Neural cell (in vitro differentiated cells): ENCODE measurements around the gene COBLL1. TPM values are rescaled to one million over a fixed set of nuclear protein-coding genes. Genes with fewer than 3 reads are reported as not detected.

ENCODE experiments used
- H2AFZ ChIP-seq: fragments of 200-600, 300-800 bp; sonication (generic), shearing (Covaris generic); 2 replicates; pipeline ENCODE4 v1.6.0; 2014; ENCODE audit warnings: low read depth, mild to moderate bottlenecking, antibody characterized with exemption, low read length, moderate library complexity
- H3F3A ChIP-seq: fragments of 200-600 bp; shearing (Covaris generic); 2 replicates; pipeline ENCODE4 v1.6.1; 2016; ENCODE audit warnings: mild to moderate bottlenecking, moderate library complexity, mixed read lengths, antibody characterized with exemption, low read length; ENCODE audit not compliant: insufficient read depth, poor library complexity, severe bottlenecking
- H3K27ac ChIP-seq: fragments of 200-600, 300-800 bp; sonication (generic), shearing (Covaris generic); 2 replicates; pipeline ENCODE4 v1.5.1; 2014; ENCODE audit warnings: mild to moderate bottlenecking, low read length, moderate library complexity
- H3K27me3 ChIP-seq: fragments of 300-800, 200-600 bp; sonication (generic), shearing (Covaris generic); 2 replicates; pipeline ENCODE4 v1.6.0; 2014; ENCODE audit warnings: mild to moderate bottlenecking, low read depth, low read length, moderate library complexity; ENCODE audit not compliant: insufficient read depth
- H3K36me3 ChIP-seq: fragments of 300-800, 200-600 bp; sonication (generic), shearing (Covaris generic); 2 replicates; pipeline ENCODE4 v1.5.1; 2014; ENCODE audit warnings: mild to moderate bottlenecking, antibody characterized with exemption, low read length, moderate library complexity; ENCODE audit not compliant: insufficient read depth
- H3K4me2 ChIP-seq: fragments of 300-800, 200-600 bp; sonication (generic), shearing (Covaris generic); 2 replicates; pipeline ENCODE4 v1.6.0; 2014; ENCODE audit warnings: mild to moderate bottlenecking, low read length
- H3K4me3 ChIP-seq: fragments of 300-800, 200-600 bp; sonication (generic), shearing (Covaris generic); 2 replicates; pipeline ENCODE4 v1.5.1; 2014; ENCODE audit warnings: mild to moderate bottlenecking, low read length, moderate library complexity
- H3K79me2 ChIP-seq: fragments of 200-600 bp; shearing (Covaris generic); replicated peaks from 2 replicates; pipeline ENCODE4 v1.6.0; 2014; ENCODE audit warnings: mild to moderate bottlenecking, low read length, moderate library complexity; ENCODE audit not compliant: insufficient read depth
- H3K9ac ChIP-seq: fragments of 300-800, 200-600 bp; sonication (generic), shearing (Covaris generic); 2 replicates; pipeline ENCODE4 v1.6.1; 2016; ENCODE audit warnings: mild to moderate bottlenecking, low read length, mixed read lengths
- H3K9me2 ChIP-seq: fragments of 200-600 bp; shearing (Covaris generic); 2 replicates; pipeline ENCODE4 v1.6.1; 2016; ENCODE audit warnings: mild to moderate bottlenecking, low read length, mixed read lengths; ENCODE audit not compliant: insufficient read depth
- H3K9me3 ChIP-seq: fragments of 200-600, 300-800 bp; sonication (generic), shearing (Covaris generic); 2 replicates; pipeline ENCODE4 v1.6.1; 2016; ENCODE audit warnings: mild to moderate bottlenecking, mixed run types, low read length, moderate library complexity, mixed read lengths
- H4K20me1 ChIP-seq: fragments of 200-600 bp; shearing (Covaris generic); 2 replicates; pipeline ENCODE4 v1.6.1; 2016; ENCODE audit warnings: mild to moderate bottlenecking, mixed run types; ENCODE audit not compliant: insufficient read depth
- EP300 ChIP-seq: fragments of 450-650 bp; conservative IDR thresholded peaks from 2 replicates; pipeline ENCODE4 v1.6.1; 2014; ENCODE audit warnings: antibody characterized with exemption, mild to moderate bottlenecking, moderate library complexity; ENCODE audit not compliant: poor library complexity, severe bottlenecking
- EZH2 ChIP-seq: fragments of 200-600, 300-800 bp; shearing (Covaris generic), sonication (generic); IDR thresholded peaks from 2 replicates; pipeline ENCODE4 v1.6.1; 2014; ENCODE audit warnings: antibody characterized with exemption, low read length, borderline replicate concordance, mild to moderate bottlenecking; ENCODE audit not compliant: insufficient read depth, poor library complexity, severe bottlenecking
- MXI1 ChIP-seq: fragments of 450-650 bp; conservative IDR thresholded peaks from 2 replicates; pipeline ENCODE4 v1.6.1; 2014; ENCODE audit warnings: antibody characterized with exemption, mild to moderate bottlenecking; ENCODE audit not compliant: poor library complexity, severe bottlenecking
- POLR2AphosphoS5 ChIP-seq: IDR thresholded peaks from 2 replicates; pipeline ENCODE4 v1.6.1; 2012
- RAD21 ChIP-seq: fragments of 450-650 bp; conservative IDR thresholded peaks from 2 replicates; pipeline ENCODE4 v1.6.1; 2014; ENCODE audit warnings: antibody characterized with exemption, mild to moderate bottlenecking, moderate library complexity
- SMC3 ChIP-seq: fragments of 450-650 bp; conservative IDR thresholded peaks from 2 replicates; pipeline ENCODE4 v1.6.1; 2014; ENCODE audit warnings: antibody characterized with exemption, mild to moderate bottlenecking, moderate library complexity; ENCODE audit not compliant: poor library complexity
- TAF1 ChIP-seq: IDR thresholded peaks from 2 replicates; pipeline ENCODE4 v1.6.1; 2012; ENCODE audit warnings: low read depth
- polyA plus RNA-seq: library from polyadenylated mRNA; depleted of rRNA; stranded (reverse); fragments of >200 nt; gene quantifications from 2 replicates; pipeline ENCODE4 v1.2.3, GENCODE V29; 2014
- TF ChIP-seq, protein P1 (sequence below): fragments of 450-650 bp; IDR thresholded peaks from 2 replicates; pipeline ENCODE4 v1.5.1; 2014; ENCODE audit warnings: antibody characterized with exemption, mild to moderate bottlenecking, moderate library complexity; ENCODE audit not compliant: poor library complexity, severe bottlenecking
- TF ChIP-seq, protein P2 (sequence below): IDR thresholded peaks from 2 replicates; pipeline ENCODE4 v1.6.1; 2012; ENCODE audit warnings: borderline replicate concordance

COBLL1 gene
- polyA plus RNA-seq, 1 donor from 2014 or later, result 0.11 TPM

- H3K9me3 ChIP-seq, result no peaks in the 10 kb centered on the region
- H3K9ac ChIP-seq, result no peak overlapping the region
- H3F3A ChIP-seq, result no peaks in the 10 kb centered on the region
- no peaks in the 10 kb centered on the region for H3K27me3 ChIP-seq
- TF ChIP-seq MXI1, result no peak
- no peak for TF ChIP-seq RAD21
- TF ChIP-seq SMC3, result no peak
- TF ChIP-seq, protein P1, sequence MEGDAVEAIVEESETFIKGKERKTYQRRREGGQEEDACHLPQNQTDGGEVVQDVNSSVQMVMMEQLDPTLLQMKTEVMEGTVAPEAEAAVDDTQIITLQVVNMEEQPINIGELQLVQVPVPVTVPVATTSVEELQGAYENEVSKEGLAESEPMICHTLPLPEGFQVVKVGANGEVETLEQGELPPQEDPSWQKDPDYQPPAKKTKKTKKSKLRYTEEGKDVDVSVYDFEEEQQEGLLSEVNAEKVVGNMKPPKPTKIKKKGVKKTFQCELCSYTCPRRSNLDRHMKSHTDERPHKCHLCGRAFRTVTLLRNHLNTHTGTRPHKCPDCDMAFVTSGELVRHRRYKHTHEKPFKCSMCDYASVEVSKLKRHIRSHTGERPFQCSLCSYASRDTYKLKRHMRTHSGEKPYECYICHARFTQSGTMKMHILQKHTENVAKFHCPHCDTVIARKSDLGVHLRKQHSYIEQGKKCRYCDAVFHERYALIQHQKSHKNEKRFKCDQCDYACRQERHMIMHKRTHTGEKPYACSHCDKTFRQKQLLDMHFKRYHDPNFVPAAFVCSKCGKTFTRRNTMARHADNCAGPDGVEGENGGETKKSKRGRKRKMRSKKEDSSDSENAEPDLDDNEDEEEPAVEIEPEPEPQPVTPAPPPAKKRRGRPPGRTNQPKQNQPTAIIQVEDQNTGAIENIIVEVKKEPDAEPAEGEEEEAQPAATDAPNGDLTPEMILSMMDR, result no peak
- TF ChIP-seq TAF1, result no peak
- no peak for TF ChIP-seq POLR2AphosphoS5
- TF ChIP-seq EZH2, result no peak
- no peak for TF ChIP-seq EP300
- TF ChIP-seq, protein P2, sequence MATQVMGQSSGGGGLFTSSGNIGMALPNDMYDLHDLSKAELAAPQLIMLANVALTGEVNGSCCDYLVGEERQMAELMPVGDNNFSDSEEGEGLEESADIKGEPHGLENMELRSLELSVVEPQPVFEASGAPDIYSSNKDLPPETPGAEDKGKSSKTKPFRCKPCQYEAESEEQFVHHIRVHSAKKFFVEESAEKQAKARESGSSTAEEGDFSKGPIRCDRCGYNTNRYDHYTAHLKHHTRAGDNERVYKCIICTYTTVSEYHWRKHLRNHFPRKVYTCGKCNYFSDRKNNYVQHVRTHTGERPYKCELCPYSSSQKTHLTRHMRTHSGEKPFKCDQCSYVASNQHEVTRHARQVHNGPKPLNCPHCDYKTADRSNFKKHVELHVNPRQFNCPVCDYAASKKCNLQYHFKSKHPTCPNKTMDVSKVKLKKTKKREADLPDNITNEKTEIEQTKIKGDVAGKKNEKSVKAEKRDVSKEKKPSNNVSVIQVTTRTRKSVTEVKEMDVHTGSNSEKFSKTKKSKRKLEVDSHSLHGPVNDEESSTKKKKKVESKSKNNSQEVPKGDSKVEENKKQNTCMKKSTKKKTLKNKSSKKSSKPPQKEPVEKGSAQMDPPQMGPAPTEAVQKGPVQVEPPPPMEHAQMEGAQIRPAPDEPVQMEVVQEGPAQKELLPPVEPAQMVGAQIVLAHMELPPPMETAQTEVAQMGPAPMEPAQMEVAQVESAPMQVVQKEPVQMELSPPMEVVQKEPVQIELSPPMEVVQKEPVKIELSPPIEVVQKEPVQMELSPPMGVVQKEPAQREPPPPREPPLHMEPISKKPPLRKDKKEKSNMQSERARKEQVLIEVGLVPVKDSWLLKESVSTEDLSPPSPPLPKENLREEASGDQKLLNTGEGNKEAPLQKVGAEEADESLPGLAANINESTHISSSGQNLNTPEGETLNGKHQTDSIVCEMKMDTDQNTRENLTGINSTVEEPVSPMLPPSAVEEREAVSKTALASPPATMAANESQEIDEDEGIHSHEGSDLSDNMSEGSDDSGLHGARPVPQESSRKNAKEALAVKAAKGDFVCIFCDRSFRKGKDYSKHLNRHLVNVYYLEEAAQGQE, result no peak
- no peak overlapping the region for H3K4me3 ChIP-seq
- no peaks in the 10 kb centered on the region for H3K9me2 ChIP-seq
- no peak overlapping the region for H3K27ac ChIP-seq
- no peaks in the 10 kb centered on the region for H3K36me3 ChIP-seq
- no peak overlapping the region for H3K4me2 ChIP-seq
- H2AFZ ChIP-seq, result no peak overlapping the region
- no peaks in the 10 kb centered on the region for H3K79me2 ChIP-seq
- H4K20me1 ChIP-seq, result no peaks in the 10 kb centered on the region
Measured at GRCh38 chr2:164847981-164848741, 6.5 kb upstream of the COBLL1 start.

- no peak overlapping the region for H3K27ac ChIP-seq
Measured at GRCh38 chr2:164847291-164847690, 5.7 kb upstream of the COBLL1 start.

More at GRCh38 chr2:164847291-164847690, 5.7 kb upstream of the COBLL1 start:
- no peaks in the 10 kb centered on the region for H3K9me3 ChIP-seq
- H3K79me2 ChIP-seq, result no peaks in the 10 kb centered on the region
- no peak for TF ChIP-seq RAD21
- no peak for TF ChIP-seq POLR2AphosphoS5
- TF ChIP-seq, protein P1, result no peak
- TF ChIP-seq TAF1, result no peak
- TF ChIP-seq SMC3, result no peak
- TF ChIP-seq MXI1, result no peak
- TF ChIP-seq EZH2, result no peak
- no peak for TF ChIP-seq EP300
- H2AFZ ChIP-seq, result no peak overlapping the region
- H3K4me3 ChIP-seq, result no peak overlapping the region
- no peaks in the 10 kb centered on the region for H3F3A ChIP-seq
- no peak overlapping the region for H3K4me2 ChIP-seq
- H3K9ac ChIP-seq, result no peak overlapping the region
- H3K27me3 ChIP-seq, result no peaks in the 10 kb centered on the region
- no peaks in the 10 kb centered on the region for H4K20me1 ChIP-seq
- H3K36me3 ChIP-seq, result no peaks in the 10 kb centered on the region
- no peaks in the 10 kb centered on the region for H3K9me2 ChIP-seq
